GM18867 (cell line): ENCODE measurements around the gene IL3RA.
"Not testable (repeated sequence)": the region's sequence is repeated elsewhere in the genome, so short reads cannot be mapped to it uniquely, and the experiment has no call there.

Source experiments
- ATAC-seq: cut with Tn5 transposase; IDR thresholded peaks from one replicate; pipeline ENCODE4 v1.9.1; 2021; ENCODE audit warnings: mild to moderate bottlenecking, moderate library complexity; ENCODE audit not compliant: unreplicated experiment

The IL3RA gene

GRCh38 chrX:1420371-1420770 lies 83.8 kb downstream of the IL3RA start:
- ATAC-seq: no peak

GRCh38 chrX:1421433-1422134 lies 85.0 kb downstream of the IL3RA start:
- no peak for ATAC-seq

GRCh38 chrX:1422135-1422465 lies 85.5 kb downstream of the IL3RA start:
- ATAC-seq: no peak

- no peak for ATAC-seq
These were observed 86.6 kb downstream of the IL3RA start for GRCh38 chrX:1423215-1423614.

- no peak for ATAC-seq
These were observed 87.7 kb downstream of the IL3RA start for GRCh38 chrX:1424147-1424851.

- no peak for ATAC-seq
These were observed 88.8 kb downstream of the IL3RA start for GRCh38 chrX:1425381-1425780.

GRCh38 chrX:1426321-1426720 lies 89.7 kb downstream of the IL3RA start:
- not testable (repeated sequence) for ATAC-seq

- ATAC-seq: no peak
These were observed 91.2 kb downstream of the IL3RA start for GRCh38 chrX:1427756-1428155.

- no peak for ATAC-seq
These were observed 93.9 kb downstream of the IL3RA start for GRCh38 chrX:1430451-1430850.
